Measurements from ENCODE around the gene NEK9.

NEK9 gene

DNA sequence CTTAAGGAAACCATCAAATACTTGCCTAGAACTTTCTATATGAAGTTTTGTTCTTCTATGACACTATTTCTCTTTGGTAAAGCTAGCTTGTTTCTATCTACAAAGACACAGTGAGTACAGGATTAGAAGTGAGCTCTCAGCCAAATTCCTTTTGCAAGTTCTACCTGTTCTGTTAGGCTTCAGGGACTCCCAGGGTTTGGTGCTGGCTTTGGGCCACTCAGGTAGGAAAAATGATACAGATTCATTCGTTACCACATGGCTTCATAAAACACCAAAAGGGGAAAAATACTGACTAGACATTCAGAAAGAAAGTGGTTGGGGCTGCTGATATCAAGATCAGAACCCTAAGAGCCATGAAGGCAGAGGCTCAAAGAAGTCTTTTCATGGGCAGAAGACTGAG, 43.6 kb downstream of the NEK9 start:
- H2BK120ac ChIP-seq (ENCODE audit: low read depth, low read length): no peak overlapping the region
- DNase-seq (ENCODE audit: low spot score): no peak
- H3K14ac ChIP-seq (ENCODE audit: low read length): no peak overlapping the region
- no peak overlapping the region for H3K18ac ChIP-seq (ENCODE audit: low read length)
- H3K4ac ChIP-seq (ENCODE audit: low read length): no peak overlapping the region
- no peak overlapping the region for H2BK12ac ChIP-seq (ENCODE audit: low read length)
- H2AK5ac ChIP-seq (ENCODE audit: low read depth, low read length): no peak overlapping the region
- H2BK5ac ChIP-seq (ENCODE audit: low read length): no peak overlapping the region
- no peaks in the 10 kb centered on the region for H3K79me1 ChIP-seq (ENCODE audit: low read depth, low read length)
- WGBS, 2 donors (ENCODE audit: extremely low coverage in 2 of 2, insufficient read length in 2 of 2, insufficient replicate concordance in 1 of 2): no CpG with 5 or more reads among the region's 1 CpG
- no peak overlapping the region for H2BK15ac ChIP-seq (ENCODE audit: low read length)
- no peak overlapping the region for H3K9ac ChIP-seq (ENCODE audit: low read depth, low read length, poor library complexity)
- H3K4me1 ChIP-seq (ENCODE audit: control insufficient read depth in 2 of 2, insufficient read depth in 1 of 2, low read depth in 1 of 2, low read length in 2 of 2): no peaks in the 10 kb centered on the region
- no peaks in the 10 kb centered on the region for H3K27me3 ChIP-seq (ENCODE audit: control insufficient read depth in 3 of 3, insufficient read depth in 3 of 3, low read depth in 1 of 3, low read length in 3 of 3)
- no peak overlapping the region for H3K4me3 ChIP-seq (ENCODE audit: low read length in 2 of 2)
- H3K23ac ChIP-seq (ENCODE audit: low read depth, low read length, poor library complexity): no peak overlapping the region
- H3K9me3 ChIP-seq (replicated peaks in 1 of 2; ENCODE audit: control insufficient read depth in 2 of 2, insufficient read depth in 1 of 2, low read depth in 1 of 2, low read length in 2 of 2): no peaks in the 10 kb centered on the region
- H3K27ac ChIP-seq (replicated peaks; ENCODE audit: low read length): no peak overlapping the region
- H2AFZ ChIP-seq (ENCODE audit: low read length): no peak overlapping the region
- no peak overlapping the region for H3K4me2 ChIP-seq (ENCODE audit: insufficient read depth, low read length, poor library complexity, severe bottlenecking)
- no peak overlapping the region for H4K8ac ChIP-seq (ENCODE audit: low read depth, low read length)
- peaks cover 25 to 58% of the 10 kb centered on the region in 2 donors for H3K36me3 ChIP-seq (replicated peaks in 1 of 2; ENCODE audit: control insufficient read depth in 2 of 2, insufficient read depth in 2 of 2, low read length in 2 of 2)
- no peak overlapping the region for H4K91ac ChIP-seq (ENCODE audit: low read depth, low read length, poor library complexity)

DNA sequence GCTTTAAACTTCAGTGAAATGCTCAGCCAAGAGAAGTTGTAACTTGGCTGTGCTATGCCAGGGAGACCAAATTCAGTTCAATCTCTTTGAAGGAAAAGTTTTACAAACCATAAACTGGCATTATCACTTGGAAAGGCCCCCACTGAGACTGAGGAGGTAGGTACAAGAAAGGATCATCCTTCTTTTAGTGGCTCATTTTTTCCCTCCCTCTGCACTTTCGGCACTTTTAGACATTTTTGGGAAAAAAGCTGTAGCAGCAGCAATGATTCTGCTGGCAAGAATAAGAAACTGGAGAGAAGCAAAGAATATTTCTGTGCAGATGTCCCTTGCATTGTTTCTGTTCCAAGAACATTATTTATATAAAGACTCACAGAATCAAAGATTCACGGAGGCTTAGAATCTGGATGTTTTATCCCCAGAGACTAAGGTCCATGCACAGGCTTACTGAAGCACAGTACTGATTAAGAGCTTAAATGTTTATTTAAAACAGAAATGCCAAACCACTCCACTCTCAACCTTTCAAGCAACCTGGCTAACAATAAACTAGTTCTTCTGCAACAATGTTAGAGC, 45.1 kb downstream of the NEK9 start:
- no peak overlapping the region for H2BK15ac ChIP-seq (ENCODE audit: low read length)
- no peak overlapping the region for H3K4me3 ChIP-seq (ENCODE audit: low read length in 2 of 2)
- no peaks in the 10 kb centered on the region for H3K27me3 ChIP-seq (ENCODE audit: control insufficient read depth in 3 of 3, insufficient read depth in 3 of 3, low read depth in 1 of 3, low read length in 3 of 3)
- no peak overlapping the region for H3K27ac ChIP-seq (replicated peaks; ENCODE audit: low read length)
- H3K14ac ChIP-seq (ENCODE audit: low read length): no peak overlapping the region
- no peak overlapping the region for H2AK5ac ChIP-seq (ENCODE audit: low read depth, low read length)
- no peak overlapping the region for H3K4ac ChIP-seq (ENCODE audit: low read length)
- H3K4me2 ChIP-seq (ENCODE audit: insufficient read depth, low read length, poor library complexity, severe bottlenecking): no peak overlapping the region
- H2BK5ac ChIP-seq (ENCODE audit: low read length): no peak overlapping the region
- no peak overlapping the region for H4K8ac ChIP-seq (ENCODE audit: low read depth, low read length)
- no peaks in the 10 kb centered on the region for H3K9me3 ChIP-seq (replicated peaks in 1 of 2; ENCODE audit: control insufficient read depth in 2 of 2, insufficient read depth in 1 of 2, low read depth in 1 of 2, low read length in 2 of 2)
- H2BK120ac ChIP-seq (ENCODE audit: low read depth, low read length): no peak overlapping the region
- peaks cover 16 to 43% of the 10 kb centered on the region in 2 donors for H3K36me3 ChIP-seq (replicated peaks in 1 of 2; ENCODE audit: control insufficient read depth in 2 of 2, insufficient read depth in 2 of 2, low read length in 2 of 2)
- no peak overlapping the region for H3K23ac ChIP-seq (ENCODE audit: low read depth, low read length, poor library complexity)
- no peaks in the 10 kb centered on the region for H3K4me1 ChIP-seq (ENCODE audit: control insufficient read depth in 2 of 2, insufficient read depth in 1 of 2, low read depth in 1 of 2, low read length in 2 of 2)
- no peak overlapping the region for H3K9ac ChIP-seq (ENCODE audit: low read depth, low read length, poor library complexity)
- no peaks in the 10 kb centered on the region for H3K79me1 ChIP-seq (ENCODE audit: low read depth, low read length)
- no peak for DNase-seq (ENCODE audit: low spot score)
- H4K91ac ChIP-seq (ENCODE audit: low read depth, low read length, poor library complexity): no peak overlapping the region
- no peak overlapping the region for H2AFZ ChIP-seq (ENCODE audit: low read length)
- H3K18ac ChIP-seq (ENCODE audit: low read length): no peak overlapping the region
- H2BK12ac ChIP-seq (ENCODE audit: low read length): no peak overlapping the region
- no CpG with 5 or more reads among the region's 2 CpGs for WGBS, 2 donors (ENCODE audit: extremely low coverage in 2 of 2, insufficient read length in 2 of 2, insufficient replicate concordance in 1 of 2)

GRCh38 chr14:75079521-75079920, 47.3 kb downstream of the NEK9 start:
- H3K23ac ChIP-seq (ENCODE audit: low read depth, low read length, poor library complexity): no peak overlapping the region
- no peak for DNase-seq (ENCODE audit: low spot score)
- no peak overlapping the region for H2AFZ ChIP-seq (ENCODE audit: low read length)
- no peak overlapping the region for H3K9ac ChIP-seq (ENCODE audit: low read depth, low read length, poor library complexity)
- peaks cover 9 to 24% of the 10 kb centered on the region in 2 donors for H3K36me3 ChIP-seq (replicated peaks in 1 of 2; ENCODE audit: control insufficient read depth in 2 of 2, insufficient read depth in 2 of 2, low read length in 2 of 2)
- H3K79me1 ChIP-seq (ENCODE audit: low read depth, low read length): no peaks in the 10 kb centered on the region
- H3K4me2 ChIP-seq (ENCODE audit: insufficient read depth, low read length, poor library complexity, severe bottlenecking): no peak overlapping the region
- H2BK12ac ChIP-seq (ENCODE audit: low read length): no peak overlapping the region
- H3K27ac ChIP-seq (replicated peaks; ENCODE audit: low read length): no peak overlapping the region
- no CpG with 5 or more reads among the region's 4 CpGs for WGBS, 2 donors (ENCODE audit: extremely low coverage in 2 of 2, insufficient read length in 2 of 2, insufficient replicate concordance in 1 of 2)
- H3K4ac ChIP-seq (ENCODE audit: low read length): no peak overlapping the region
- no peak overlapping the region for H4K8ac ChIP-seq (ENCODE audit: low read depth, low read length)
- H3K18ac ChIP-seq (ENCODE audit: low read length): no peak overlapping the region
- H4K91ac ChIP-seq (ENCODE audit: low read depth, low read length, poor library complexity): no peak overlapping the region
- no peak overlapping the region for H2AK5ac ChIP-seq (ENCODE audit: low read depth, low read length)
- no peak overlapping the region for H2BK120ac ChIP-seq (ENCODE audit: low read depth, low read length)
- H3K4me1 ChIP-seq (ENCODE audit: control insufficient read depth in 2 of 2, insufficient read depth in 1 of 2, low read depth in 1 of 2, low read length in 2 of 2): no peaks in the 10 kb centered on the region
- no peak overlapping the region for H3K14ac ChIP-seq (ENCODE audit: low read length)
- no peak overlapping the region for H2BK5ac ChIP-seq (ENCODE audit: low read length)
- no peak overlapping the region for H2BK15ac ChIP-seq (ENCODE audit: low read length)
- no peaks in the 10 kb centered on the region for H3K27me3 ChIP-seq (ENCODE audit: control insufficient read depth in 3 of 3, insufficient read depth in 3 of 3, low read depth in 1 of 3, low read length in 3 of 3)
- H3K4me3 ChIP-seq (ENCODE audit: low read length in 2 of 2): no peak overlapping the region
- H3K9me3 ChIP-seq (replicated peaks in 1 of 2; ENCODE audit: control insufficient read depth in 2 of 2, insufficient read depth in 1 of 2, low read depth in 1 of 2, low read length in 2 of 2): no peaks in the 10 kb centered on the region

- Histone ChIP-seq H3K27me3 (ENCODE audit: control insufficient read depth in 3 of 3, insufficient read depth in 3 of 3, low read depth in 1 of 3, low read length in 3 of 3) (no peaks in the 10 kb centered on the region), H2BK15ac (ENCODE audit: low read length) (no peak overlapping the region), H3K9me3 (replicated peaks in 1 of 2; ENCODE audit: control insufficient read depth in 2 of 2, insufficient read depth in 1 of 2, low read depth in 1 of 2, low read length in 2 of 2) (no peaks in the 10 kb centered on the region), H3K4me1 (ENCODE audit: control insufficient read depth in 2 of 2, insufficient read depth in 1 of 2, low read depth in 1 of 2, low read length in 2 of 2) (no peaks in the 10 kb centered on the region), H3K14ac (ENCODE audit: low read length) (no peak overlapping the region), H2BK5ac (ENCODE audit: low read length) (no peak overlapping the region), H3K4ac (ENCODE audit: low read length) (no peak overlapping the region), H3K4me3 (ENCODE audit: low read length in 2 of 2) (no peak overlapping the region), H2AK5ac (ENCODE audit: low read depth, low read length) (no peak overlapping the region), H3K36me3 (replicated peaks in 1 of 2; ENCODE audit: control insufficient read depth in 2 of 2, insufficient read depth in 2 of 2, low read length in 2 of 2) (peaks cover 0 to 7% of the 10 kb centered on the region in 2 donors), H3K9ac (ENCODE audit: low read depth, low read length, poor library complexity) (no peak overlapping the region), H3K4me2 (ENCODE audit: insufficient read depth, low read length, poor library complexity, severe bottlenecking) (no peak overlapping the region), H3K18ac (ENCODE audit: low read length) (no peak overlapping the region), H4K8ac (ENCODE audit: low read depth, low read length) (no peak overlapping the region), H3K23ac (ENCODE audit: low read depth, low read length, poor library complexity) (no peak overlapping the region), H2AFZ (ENCODE audit: low read length) (no peak overlapping the region), H2BK12ac (ENCODE audit: low read length) (no peak overlapping the region), H4K91ac (ENCODE audit: low read depth, low read length, poor library complexity) (no peak overlapping the region), H2BK120ac (ENCODE audit: low read depth, low read length) (no peak overlapping the region), H3K79me1 (ENCODE audit: low read depth, low read length) (no peaks in the 10 kb centered on the region), H3K27ac (replicated peaks; ENCODE audit: low read length) (no peak overlapping the region)
- DNase-seq (ENCODE audit: low spot score): no peak
Observed at GRCh38 chr14:75077794-75078193, 49.1 kb downstream of the NEK9 start.

Data from neuronal stem cell (in vitro differentiated cells).